Neural progenitor cell (in vitro differentiated cells): Measurements from ENCODE around the gene UROD.

ENCODE experiments used
- CTCF ChIP-seq: fragments of 200-600 bp; sonication (generic); IDR thresholded peaks from 2 replicates; pipeline ENCODE4 v1.5.1; 2017; ENCODE audit warnings: antibody characterized with exemption, mild to moderate bottlenecking
- EZH2 ChIP-seq: fragments of 200-600 bp; sonication (generic); IDR thresholded peaks from 2 replicates; pipeline ENCODE4 v1.6.1; 2017; ENCODE audit warnings: antibody characterized with exemption, mild to moderate bottlenecking, moderate library complexity
- EZH2phosphoT487 ChIP-seq: fragments of 200-600 bp; sonication (generic); IDR thresholded peaks from 2 replicates; pipeline ENCODE4 v1.6.1; 2017; ENCODE audit warnings: antibody characterized with exemption

- TF ChIP-seq CTCF = no peak
- no peak for TF ChIP-seq EZH2phosphoT487
- no peak for TF ChIP-seq EZH2
Observed at GRCh38 chr1:45051005-45051772, 39.1 kb downstream of the UROD start.
